ENCODE results near the gene CLDN12. TPM values are rescaled to one million over a fixed set of nuclear protein-coding genes. Genes with fewer than 3 reads are reported as not detected.

CLDN12 gene
- total RNA-seq, 6 experiments from 2014 or later: 33.5 to 62.9 (median 45.9) TPM

DNA sequence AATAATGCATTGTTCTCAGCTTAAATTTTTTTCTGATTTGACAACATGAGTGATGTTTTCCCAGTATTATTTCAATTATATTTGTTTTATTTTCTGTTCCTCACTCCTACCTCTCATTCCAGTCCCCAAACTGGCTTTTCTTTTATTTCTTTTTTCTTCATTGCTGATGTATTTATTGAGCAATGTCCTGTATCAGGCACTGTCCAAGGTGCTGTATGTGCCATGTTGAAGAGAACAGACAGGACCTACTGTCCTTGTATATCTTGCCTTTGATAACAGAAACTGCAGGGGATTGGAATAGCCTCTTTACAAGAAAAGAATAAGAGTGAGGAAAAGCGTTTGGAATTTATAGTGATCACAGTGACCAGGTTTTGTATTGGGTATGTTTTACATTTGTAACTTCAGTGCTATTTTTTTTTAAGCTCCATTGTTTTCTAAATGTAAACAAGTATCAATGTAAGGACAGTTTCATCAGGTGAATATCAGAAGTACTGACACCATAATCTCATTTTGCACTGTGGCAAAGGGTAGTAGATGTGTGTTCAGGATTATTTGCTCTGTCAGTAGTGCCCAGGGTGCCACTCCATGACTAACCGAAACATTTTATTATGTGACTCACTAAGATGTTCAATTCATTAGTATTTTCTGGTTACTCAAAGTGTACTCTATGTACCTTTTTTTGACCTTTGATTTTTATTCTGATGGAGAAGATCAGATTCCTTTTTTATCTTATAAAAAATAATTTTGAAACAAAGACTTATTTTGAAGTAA, 15.6 kb upstream of the CLDN12 start:
- no peak overlapping the region for H3K4me3 ChIP-seq
- ATAC-seq: peak in 1 of 4 donors; percentile 18
- 68% methylated on average over 2 of the region's 2 CpGs for WGBS (ENCODE audit: insufficient coverage, low coverage, low lambda C conversion rate, missing lambda C conversion rate)
- H3K4me1 ChIP-seq: no peaks in the 10 kb centered on the region
- DNase-seq: no peak
- intact Hi-C loops (cut with DNase I): no loop called here
- peaks cover 0 to 36% (median 11%) of the 10 kb centered on the region in 4 donors for H3K36me3 ChIP-seq
- no peaks in the 10 kb centered on the region for H3K27me3 ChIP-seq
- no peak overlapping the region for H3K27ac ChIP-seq
- TF ChIP-seq, protein P1, sequence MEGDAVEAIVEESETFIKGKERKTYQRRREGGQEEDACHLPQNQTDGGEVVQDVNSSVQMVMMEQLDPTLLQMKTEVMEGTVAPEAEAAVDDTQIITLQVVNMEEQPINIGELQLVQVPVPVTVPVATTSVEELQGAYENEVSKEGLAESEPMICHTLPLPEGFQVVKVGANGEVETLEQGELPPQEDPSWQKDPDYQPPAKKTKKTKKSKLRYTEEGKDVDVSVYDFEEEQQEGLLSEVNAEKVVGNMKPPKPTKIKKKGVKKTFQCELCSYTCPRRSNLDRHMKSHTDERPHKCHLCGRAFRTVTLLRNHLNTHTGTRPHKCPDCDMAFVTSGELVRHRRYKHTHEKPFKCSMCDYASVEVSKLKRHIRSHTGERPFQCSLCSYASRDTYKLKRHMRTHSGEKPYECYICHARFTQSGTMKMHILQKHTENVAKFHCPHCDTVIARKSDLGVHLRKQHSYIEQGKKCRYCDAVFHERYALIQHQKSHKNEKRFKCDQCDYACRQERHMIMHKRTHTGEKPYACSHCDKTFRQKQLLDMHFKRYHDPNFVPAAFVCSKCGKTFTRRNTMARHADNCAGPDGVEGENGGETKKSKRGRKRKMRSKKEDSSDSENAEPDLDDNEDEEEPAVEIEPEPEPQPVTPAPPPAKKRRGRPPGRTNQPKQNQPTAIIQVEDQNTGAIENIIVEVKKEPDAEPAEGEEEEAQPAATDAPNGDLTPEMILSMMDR (IDR thresholded peaks at IDR 0.05): no peak
- no peak for TF ChIP-seq POLR2A (IDR thresholded peaks at IDR 0.05)
- H3K9me3 ChIP-seq: no peaks in the 10 kb centered on the region

DNA sequence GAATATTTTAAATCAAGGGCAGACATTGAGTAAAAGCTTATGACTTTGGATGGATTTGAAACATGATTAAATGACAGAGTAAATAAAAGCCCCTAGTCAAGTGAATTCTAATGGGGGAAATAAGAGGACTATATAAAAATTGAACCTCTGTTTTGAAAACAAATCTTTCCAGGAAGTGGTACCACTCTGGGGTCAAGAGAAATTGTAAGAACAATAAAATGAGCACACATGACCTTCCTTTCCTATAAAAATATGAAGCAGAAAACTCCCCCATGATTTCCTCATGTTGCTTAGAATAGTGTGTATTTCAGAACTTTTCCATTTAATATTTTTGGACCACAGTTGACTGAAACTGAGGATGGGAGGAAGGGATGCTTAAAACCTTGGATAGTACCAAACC, 12.3 kb upstream of the CLDN12 start:
- peaks cover 0 to 3% (median 0%) of the 10 kb centered on the region in 4 donors for H3K9me3 ChIP-seq
- intact Hi-C loops (cut with DNase I): no loop called here
- H3K4me1 ChIP-seq: no peaks in the 10 kb centered on the region
- no peak overlapping the region for H3K4me3 ChIP-seq
- no peak overlapping the region for H3K27ac ChIP-seq
- peaks cover 0 to 5% (median 0%) of the 10 kb centered on the region in 4 donors for H3K36me3 ChIP-seq
- no peak for DNase-seq
- H3K27me3 ChIP-seq: no peaks in the 10 kb centered on the region
- TF ChIP-seq, protein P1 (IDR thresholded peaks at IDR 0.05): no peak
- no peak for TF ChIP-seq POLR2A (IDR thresholded peaks at IDR 0.05)
- ATAC-seq: no peak

DNA sequence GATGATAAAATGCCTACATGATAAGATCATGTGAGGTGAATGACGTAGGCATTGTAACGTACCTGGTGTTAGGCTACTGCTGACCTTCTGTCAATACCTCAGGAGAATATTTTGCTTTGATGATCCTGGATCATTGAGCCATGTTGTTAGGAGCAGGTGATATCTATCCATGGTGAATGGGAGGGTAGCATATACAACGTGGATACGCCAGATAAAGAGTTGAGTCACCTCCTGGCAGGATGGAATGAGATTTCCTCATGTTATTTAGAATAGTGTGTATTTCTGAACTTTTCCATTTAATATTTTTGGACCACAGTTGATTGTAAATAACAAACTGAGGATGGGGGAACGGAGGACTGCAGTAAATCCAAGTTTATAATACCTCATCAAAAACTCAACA, 11.8 kb upstream of the CLDN12 start:
- intact Hi-C loops (cut with DNase I): no loop called here
- no peaks in the 10 kb centered on the region for H3K36me3 ChIP-seq
- no peak overlapping the region for H3K4me3 ChIP-seq
- TF ChIP-seq, protein P1 (IDR thresholded peaks at IDR 0.05): no peak
- no peak for TF ChIP-seq POLR2A (IDR thresholded peaks at IDR 0.05)
- H3K27ac ChIP-seq: no peak overlapping the region
- ATAC-seq: no peak
- 92% methylated on average over 5 of the region's 5 CpGs for WGBS (ENCODE audit: insufficient coverage, low coverage, low lambda C conversion rate, missing lambda C conversion rate)
- no peaks in the 10 kb centered on the region for H3K4me1 ChIP-seq
- H3K27me3 ChIP-seq: no peaks in the 10 kb centered on the region
- H3K9me3 ChIP-seq: peaks cover 0 to 3% (median 0%) of the 10 kb centered on the region in 4 donors
- no peak for DNase-seq

DNA sequence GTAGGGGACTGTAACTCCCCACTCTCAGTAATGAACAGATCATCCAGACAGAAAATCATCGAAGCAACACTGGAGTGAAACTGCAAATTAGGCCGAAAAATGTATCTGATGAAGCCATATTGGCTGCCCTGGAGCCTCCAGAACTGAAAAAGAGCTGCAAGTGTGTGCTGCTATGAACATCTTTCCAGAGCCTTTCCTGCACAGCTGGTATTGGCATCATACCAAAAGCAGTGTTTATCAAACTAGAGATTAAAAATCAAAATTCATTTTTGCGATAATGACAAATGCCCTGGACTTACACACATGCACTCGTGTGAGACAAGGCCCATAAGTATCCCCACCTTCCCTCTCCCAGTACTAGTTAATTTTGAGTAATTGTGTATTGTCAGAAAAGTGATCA, 6.8 kb upstream of the CLDN12 start:
- intact Hi-C loops (cut with DNase I): no loop called here
- WGBS (ENCODE audit: insufficient coverage, low coverage, low lambda C conversion rate, missing lambda C conversion rate): 98% methylated on average over 4 of the region's 4 CpGs

More for the DNA sequence above, 6.8 kb upstream of the CLDN12 start:
- H3K36me3 ChIP-seq: no peaks in the 10 kb centered on the region
- TF ChIP-seq, protein P1 (IDR thresholded peaks at IDR 0.05): no peak
- H3K4me3 ChIP-seq: no peak overlapping the region
- no peaks in the 10 kb centered on the region for H3K27me3 ChIP-seq
- peaks cover 0 to 3% (median 0%) of the 10 kb centered on the region in 4 donors for H3K9me3 ChIP-seq
- DNase-seq (no peak), ATAC-seq (no peak)
- no peak overlapping the region for H3K27ac ChIP-seq
- no peaks in the 10 kb centered on the region for H3K4me1 ChIP-seq
